HEK293T (cell line): ENCODE data around the gene FREY1.
A peak's percentile ranks its signal among the peaks of the same experiment; 100 is the strongest.
"Not testable (repeated sequence)": the region's sequence is repeated elsewhere in the genome, so short reads cannot be mapped to it uniquely, and the experiment has no call there.

Experiments used
- CTCF ChIA-PET: fragments of 350-600 bp; formaldehyde crosslinking; extraction: SDS; loops from one replicate; lab custom pipeline; 2021; ENCODE audit warnings: antibody characterized with exemption, inconsistent platforms; lab: Yijun Ruan, JAX
- POLR2A ChIA-PET: fragments of 350-600 bp; formaldehyde crosslinking; extraction: SDS; loops from one replicate; lab custom pipeline; 2020; ENCODE audit warnings: antibody characterized with exemption, inconsistent platforms; lab: Yijun Ruan, JAX
- DNase-seq: peaks from one replicate; pipeline ENCODE4 v3.0.0; 2012; ENCODE audit warnings: mixed read lengths; ENCODE audit errors: extremely low spot score
- ARNT ChIP-seq: fragments of 450-650 bp; IDR thresholded peaks from 2 replicates; pipeline ENCODE4 v1.6.1; 2017; ENCODE audit warnings: mild to moderate bottlenecking
- BHLHE40 ChIP-seq: fragments of 450-650 bp; IDR thresholded peaks from 2 replicates; pipeline ENCODE4 v1.6.1; 2016; ENCODE audit warnings: mild to moderate bottlenecking, moderate library complexity, borderline replicate concordance
- CTBP1 ChIP-seq: fragments of 450-650 bp; IDR thresholded peaks from 2 replicates; pipeline ENCODE4 v1.6.1; 2016; ENCODE audit warnings: borderline replicate concordance
- ELF4 ChIP-seq: fragments of 450-650 bp; IDR thresholded peaks from 2 replicates; pipeline ENCODE4 v1.6.1; 2017; ENCODE audit warnings: antibody characterized with exemption
- FOXA1 ChIP-seq: fragments of 450-650 bp; IDR thresholded peaks from 2 replicates; pipeline ENCODE4 v1.6.1; 2016; ENCODE audit warnings: mild to moderate bottlenecking
- FOXK2 ChIP-seq: fragments of 450-650 bp; IDR thresholded peaks from 2 replicates; pipeline ENCODE4 v1.6.1; 2016; ENCODE audit warnings: mild to moderate bottlenecking
- FOXM1 ChIP-seq: fragments of 450-650 bp; IDR thresholded peaks from 2 replicates; pipeline ENCODE4 v1.6.1; 2017; ENCODE audit warnings: mild to moderate bottlenecking, borderline replicate concordance
- HDGF ChIP-seq: fragments of 450-650 bp; IDR thresholded peaks from 2 replicates; pipeline ENCODE4 v1.6.1; 2017; ENCODE audit warnings: antibody characterized with exemption, borderline replicate concordance
- L3MBTL2 ChIP-seq: fragments of 450-650 bp; conservative IDR thresholded peaks from 2 replicates; pipeline ENCODE4 v1.6.1; 2016; ENCODE audit warnings: mild to moderate bottlenecking
- LEF1 ChIP-seq: fragments of 450-650 bp; IDR thresholded peaks from 2 replicates; pipeline ENCODE4 v1.6.1; 2017; ENCODE audit warnings: mild to moderate bottlenecking, borderline replicate concordance
- NFRKB ChIP-seq: fragments of 450-650 bp; IDR thresholded peaks from 2 replicates; pipeline ENCODE4 v1.6.1; 2016; ENCODE audit warnings: mild to moderate bottlenecking, moderate library complexity
- PKNOX1 ChIP-seq: fragments of 450-650 bp; IDR thresholded peaks from 2 replicates; pipeline ENCODE4 v1.6.1; 2016
- SP1 ChIP-seq: fragments of 450-650 bp; IDR thresholded peaks from 2 replicates; pipeline ENCODE4 v1.6.1; 2017
- TARDBP ChIP-seq: fragments of 450-650 bp; IDR thresholded peaks from 2 replicates; pipeline ENCODE4 v1.6.1; 2016
- ZNF384 ChIP-seq: fragments of 450-650 bp; IDR thresholded peaks from 2 replicates; pipeline ENCODE4 v1.6.1; 2016

FREY1 gene

GRCh38 chr11:45901626-45902025, 5.4 kb downstream of the FREY1 start:
- ChIA-PET POLR2A (interaction anchor here (1.6 kb wide), 1 partner anchor 16 kb away, joined by 3 read pairs; the partner anchor contains the start of gene PEX16), CTCF (interaction anchor here (0.9 kb wide), 1 partner anchor 482 kb away, joined by 3 read pairs; no protein-coding TSS in a partner anchor)
- no peak for DNase-seq
- no peak for TF ChIP-seq ARNT
- no peak for TF ChIP-seq HDGF

GRCh38 chr11:45900916-45901617, 6.0 kb downstream of the FREY1 start:
- CTCF ChIA-PET, result interaction anchor here (0.9 kb wide), 2 partner anchors 28 to 482 kb away, joined by 3 to 5 read pairs; no protein-coding TSS in a partner anchor
- no peak for DNase-seq
- TF ChIP-seq BHLHE40 (no peak), CTBP1 (no peak), NFRKB (no peak), TARDBP (no peak), FOXA1 (no peak), L3MBTL2 (no peak), ELF4 (no peak), FOXM1 (no peak), ZNF384 (no peak), HDGF (no peak), PKNOX1 (no peak)
- POLR2A ChIA-PET, result interaction anchor here (0.7 to 1.6 kb wide), 3 partner anchors 14 to 489 kb away, joined by 3 read pairs; partner anchors contain the start of gene PEX16

- CTCF ChIA-PET, result interaction anchor here (0.9 kb wide), 1 partner anchor 27 kb away, joined by 5 read pairs; no protein-coding TSS in a partner anchor
- DNase-seq, result not testable (repeated sequence)
- POLR2A ChIA-PET, result interaction anchor here (1.3 to 1.6 kb wide), 2 partner anchors 15 to 17 kb away, joined by 3 read pairs; partner anchors contain the start of gene PEX16
Observed at GRCh38 chr11:45900175-45900800, 6.8 kb downstream of the FREY1 start.

- TF ChIP-seq PKNOX1 (no peak), LEF1 (no peak), ZNF384 (no peak), BHLHE40 (peak; percentile 69; the same call in 1 of the 2 replicates)
- DNase-seq, result peak; percentile 90
- POLR2A ChIA-PET, result interaction anchor here (0.8 to 1.3 kb wide), 3 partner anchors 13 to 15 kb away, joined by 3 to 4 read pairs (median 3); no protein-coding TSS in a partner anchor
- CTCF ChIA-PET, result interaction anchor here (0.8 kb wide), 1 partner anchor 27 kb away, joined by 3 read pairs; no protein-coding TSS in a partner anchor
Observed at GRCh38 chr11:45899448-45900174, 7.5 kb downstream of the FREY1 start.

GRCh38 chr11:45899086-45899447, 8.0 kb downstream of the FREY1 start:
- CTCF ChIA-PET, result interaction anchor here (0.8 kb wide), 2 partner anchors 26 to 27 kb away, joined by 3 read pairs; no protein-coding TSS in a partner anchor
- POLR2A ChIA-PET, result interaction anchor here (0.8 to 1.0 kb wide), 2 partner anchors 12 to 14 kb away, joined by 3 to 4 read pairs; no protein-coding TSS in a partner anchor
- TF ChIP-seq SP1 (no peak), NFRKB (no peak), CTBP1 (no peak)

GRCh38 chr11:45897556-45897955, 9.5 kb downstream of the FREY1 start:
- POLR2A ChIA-PET, result no interaction called here
- TF ChIP-seq NFRKB (no peak), FOXM1 (no peak), ARNT (no peak), LEF1 (no peak), ZNF384 (no peak), FOXK2 (no peak), SP1 (no peak), TARDBP (no peak), HDGF (no peak), PKNOX1 (no peak), CTBP1 (no peak)
- no peak for DNase-seq
- CTCF ChIA-PET, result interaction anchor here (0.7 kb wide), 1 partner anchor 66 kb away, joined by 3 read pairs; no protein-coding TSS in a partner anchor

More at GRCh38 chr11:45899086-45899447, 8.0 kb downstream of the FREY1 start:
- DNase-seq, result no peak
